K562 (cell line): Measurements from ENCODE around the gene GORASP1. TPM values are rescaled to one million over a fixed set of nuclear protein-coding genes. Genes with fewer than 3 reads are reported as not detected.
A peak's percentile ranks its signal among the peaks of the same experiment; 100 is the strongest.

Experiments
- ATAC-seq: fragments of 200-7000 bp; cut with Tn5 transposase; 3 replicates; pipeline ENCODE4 v1.9.1; 2020; ENCODE audit warnings: moderate library complexity
- BruUV-seq: library from RNA; stranded (reverse); fragments of 400-500 nt; replicated peaks from 2 replicates; lab custom pipeline; 2021; lab: Mats Ljungman, UMichigan
- CTCF ChIA-PET: fragments of 300-600 bp; formaldehyde crosslinking; extraction: SDS; loops from one replicate; lab custom pipeline; 2021; ENCODE audit warnings: low intra/inter-chr PET ratio; lab: Yijun Ruan, JAX
- POLR2A ChIA-PET: fragments of 300-600, 350-650 bp; sonication (Branson Sonifier 250); formaldehyde crosslinking; extraction: SDS; loops from one replicate; lab custom pipeline; 2021; ENCODE audit warnings: antibody characterized with exemption, inconsistent platforms; lab: Yijun Ruan, JAX
- DNase-seq, 4 experiments: peaks; one replicate each; pipeline versions ENCODE4 v3.0.0 to v3.0.0-alpha.2; 2011 to 2018; ENCODE audit warnings: low spot score in 3 of 4, mixed read lengths in 3 of 4; ENCODE audit errors: extremely low read depth in 1 of 4
- FAIRE-seq: peaks from 2 replicates; lab custom pipeline; 2011; peaks lifted over from hg19 to GRCh38; lab: Jason Lieb, UNC
- H2AFZ ChIP-seq: 2 replicates; pipeline ENCODE4 v1.6.0; 2011; ENCODE audit warnings: low read depth, low read length, control low read depth, inconsistent platforms
- H3K27ac ChIP-seq: fragments of 200-600 bp; 3 replicates; pipeline ENCODE4 v1.8.0; 2011; ENCODE audit warnings: low read depth, mild to moderate bottlenecking, control low read depth, inconsistent platforms, low read length, moderate library complexity, mixed read lengths; ENCODE audit errors: extremely low read depth
- H3K27me3 ChIP-seq, 2 experiments: fragments of 300-600 bp in 1 of 2; 2 replicates in 1 of 2; 3 replicates in 1 of 2; pipeline versions ENCODE4 v1.6.0 to v1.8.0; 2011; ENCODE audit warnings: inconsistent platforms in 2 of 2, low read length in 2 of 2, mild to moderate bottlenecking in 1 of 2, mixed read lengths in 1 of 2, moderate library complexity in 1 of 2; ENCODE audit not compliant: control insufficient read depth in 2 of 2, insufficient read depth in 2 of 2
- H3K36me3 ChIP-seq: fragments of 300-600 bp; 3 replicates; pipeline ENCODE4 v1.8.0; 2011; ENCODE audit warnings: mild to moderate bottlenecking, low read length, inconsistent platforms; ENCODE audit not compliant: control insufficient read depth, insufficient read depth
- H3K4me1 ChIP-seq, 2 experiments: fragments of 200-600 bp in 1 of 2; replicated peaks in 1 of 2; 2 replicates in 1 of 2; 3 replicates in 1 of 2; pipeline versions ENCODE4 v1.5.1 to v1.8.0; 2011; ENCODE audit warnings: inconsistent platforms in 2 of 2, low read length in 2 of 2, mild to moderate bottlenecking in 1 of 2, mixed read lengths in 1 of 2, moderate library complexity in 1 of 2; ENCODE audit not compliant: control insufficient read depth in 2 of 2, insufficient read depth in 2 of 2
- H3K4me2 ChIP-seq: 2 replicates; pipeline ENCODE4 v1.6.1; 2011; ENCODE audit warnings: low read length, control low read depth, inconsistent platforms, mixed read lengths; ENCODE audit not compliant: insufficient read depth
- H3K4me3 ChIP-seq: fragments of 200-600 bp; sonication (generic), shearing (Covaris generic); 2 replicates; pipeline ENCODE4 v1.5.1; 2016; ENCODE audit warnings: control low read depth, inconsistent platforms
- H3K79me2 ChIP-seq: fragments of 200-600 bp; 3 replicates; pipeline ENCODE4 v1.8.0; 2011; ENCODE audit warnings: low read length, inconsistent platforms; ENCODE audit not compliant: control insufficient read depth, insufficient read depth
- H3K9ac ChIP-seq, 2 experiments: 2 replicates each; pipeline versions ENCODE4 v1.6.0 to v1.6.1; 2011; ENCODE audit warnings: low read depth in 2 of 2, low read length in 2 of 2, control low read depth in 1 of 2, inconsistent platforms in 1 of 2, mild to moderate bottlenecking in 1 of 2, mixed read lengths in 1 of 2; ENCODE audit not compliant: insufficient read depth in 1 of 2
- H3K9me1 ChIP-seq: one replicate; pipeline ENCODE4 v1.6.0; 2011; ENCODE audit warnings: inconsistent platforms, mild to moderate bottlenecking, low read length, moderate library complexity; ENCODE audit not compliant: control insufficient read depth, insufficient read depth
- H3K9me3 ChIP-seq: replicated peaks from 2 replicates; pipeline ENCODE4 v1.5.1; 2011; ENCODE audit warnings: low read depth, low read length, inconsistent platforms; ENCODE audit not compliant: control insufficient read depth, insufficient read depth
- H4K20me1 ChIP-seq: replicated peaks from 2 replicates; pipeline ENCODE4 v1.6.1; 2011; ENCODE audit warnings: low read length, inconsistent platforms, mixed read lengths; ENCODE audit not compliant: control insufficient read depth, insufficient read depth
- CTCF ChIP-seq, 3 experiments: IDR thresholded peaks in 2 of 3; conservative IDR thresholded peaks in 1 of 3; 2 replicates each; pipeline ENCODE4 v1.5.1; 2011 to 2012; ENCODE audit warnings: low read length in 3 of 3, mild to moderate bottlenecking in 3 of 3, control low read depth in 2 of 3, improper control_type of control experiment in 1 of 3, inconsistent platforms in 1 of 3, low read depth in 1 of 3, mixed read lengths in 1 of 3, moderate library complexity in 1 of 3; ENCODE audit not compliant: insufficient read depth in 2 of 3
- PRDM10 ChIP-seq: fragments of 450-650 bp; IDR thresholded peaks from 2 replicates; pipeline ENCODE4 v1.6.1; 2018; ENCODE audit not compliant: partially characterized antibody
- RAD21 ChIP-seq, 2 experiments: fragments of 250-450 bp in 1 of 2; fragments of 450-650 bp in 1 of 2; sonication (Bioruptor Pico) in 1 of 2; formaldehyde crosslinking in 1 of 2; IDR thresholded peaks in 1 of 2; conservative IDR thresholded peaks in 1 of 2; 2 replicates each; pipeline versions ENCODE4 v1.4.0 to v1.8.0; 2020 to 2022; ENCODE audit warnings: mild to moderate bottlenecking in 2 of 2, moderate library complexity in 1 of 2
- ZNF384 ChIP-seq: IDR thresholded peaks from 2 replicates; pipeline ENCODE4 v1.6.1; 2012; ENCODE audit warnings: low read depth, low read length, improper control_type of control experiment
- WGBS: fragments of 100-300 bp; shearing (Covaris generic); methylation state at CpG from one replicate; pipeline ENCODE4 v1.1.6; 2016; ENCODE audit warnings: low coverage, mixed read lengths; ENCODE audit not compliant: insufficient coverage; ENCODE audit errors: missing lambda C conversion rate; 5-methylcytosine and 5-hydroxymethylcytosine counted together
- in situ Hi-C: fragments of 300-500 bp; cut with MboI; formaldehyde crosslinking; loops from 4 replicates; pipeline ENCODE4 v1.15.0; 2018; ENCODE audit warnings: inconsistent platforms, mixed read lengths
- intact Hi-C: fragments of 100-400 bp; cut with micrococcal nuclease; formaldehyde crosslinking; loops from 2 replicates; pipeline ENCODE4 v1.14.2; 2022
- polyA plus RNA-seq, 8 experiments: library from polyadenylated mRNA; depleted of rRNA in 4 of 8; stranded (reverse) in 5 of 8; unstranded in 3 of 8; fragments of >200 nt; fragmentation: Nextera tagmentation in 2 of 8; fragmentation: Illumina TruSeq in 1 of 8; extraction: Ambion mirVana in 2 of 8; extraction: Trizol in 1 of 8; gene quantifications; 2 replicates each; pipeline versions ENCODE4 v1.2.1 to v1.2.3, GENCODE V29; 2011 to 2014; ENCODE audit warnings: inconsistent platforms in 1 of 8, missing spikeins in 1 of 8
- total RNA-seq, 7 experiments: library from RNA; depleted of rRNA in 6 of 7; stranded (reverse); fragments of >200 nt in 6 of 7; fragmentation: Illumina TruSeq in 2 of 7; extraction: Trizol in 2 of 7; gene quantifications; 2 replicates each; pipeline versions ENCODE4 v1.2.1 to v1.2.3, GENCODE V29; 2011 to 2021; ENCODE audit warnings: low replicate concordance in 1 of 7

The GORASP1 gene
- total and polyA plus RNA-seq, 9 of the 15 experiments (the other 6 are each of a cell fraction or from before 2014, with no cell fraction given): 8.4 to 87.9 (median 67.6) TPM

- 83% methylated on average over 4 of the region's 4 CpGs for WGBS
- Histone ChIP-seq H3K9me1 (peaks cover 4% of the 10 kb centered on the region), H3K27me3 (no peaks in the 10 kb centered on the region), H3K4me1 (peaks cover 20 to 45% of the 10 kb centered on the region in 2 experiments; a peak in 4 of 5 replicates), H4K20me1 (peaks cover 17% of the 10 kb centered on the region), H3K9ac (peak overlapping the region in 1 of 2 experiments; percentile 77; a peak in 2 of 4 replicates), H3K4me3 (no peak overlapping the region), H3K4me2 (no peak overlapping the region), H2AFZ (no peak overlapping the region), H3K79me2 (peaks cover 52% of the 10 kb centered on the region), H3K27ac (no peak overlapping the region), H3K36me3 (peaks cover 60% of the 10 kb centered on the region), H3K9me3 (no peaks in the 10 kb centered on the region)
- intact Hi-C loops: no loop called here
- POLR2A ChIA-PET: no interaction called here
- 0 out of 3 replicates have a peak, but pooled peaks have one; percentile 2 for ATAC-seq
- in situ Hi-C loops: no loop called here
- CTCF ChIA-PET: interaction anchor here (0.6 kb wide), 1 partner anchor 1253 kb away, joined by 3 read pairs; no protein-coding TSS in a partner anchor
- FAIRE-seq: no peak
- DNase-seq: peak in 3 of 4 experiments; percentile 22 to 44 (median 43)
- peak; percentile 64 for TF ChIP-seq ZNF384
- no peak for TF ChIP-seq PRDM10
- TF ChIP-seq RAD21 (CRISPR knock-in tag; conservative IDR thresholded peaks at IDR 0.05 in 1 of 2, IDR thresholded peaks at IDR 0.05 in 1 of 2): 0 out of 4 replicates have a peak, but pooled peaks of 1 of the 2 experiments have one; percentile 7
- peak; percentile 30 to 50 (median 49); a peak in 4 of 6 replicates for TF ChIP-seq CTCF (IDR thresholded peaks at IDR 0.05 in 2 of 3, conservative IDR thresholded peaks at IDR 0.05 in 1 of 3; ENCODE audit: insufficient read depth in 2 of 3, low read depth in 1 of 3, low read length in 3 of 3)
- BruUV-seq: no TSS peak
These were observed 4.1 kb downstream of the GORASP1 start for GRCh38 chr3:39103324-39103693.
